GM18505 (cell line): ENCODE measurements around the gene TPRN.

Experiments
- ATAC-seq: cut with Tn5 transposase; IDR thresholded peaks from one replicate; pipeline ENCODE4 v1.9.1; 2021; ENCODE audit not compliant: unreplicated experiment
- POLR2A ChIP-seq: IDR thresholded peaks from 4 replicates; pipeline ENCODE4 v1.6.1; 2011; ENCODE audit warnings: borderline replicate concordance; ENCODE audit not compliant: insufficient read depth, insufficient read length; ENCODE audit errors: extremely low read depth

TPRN gene

DNA sequence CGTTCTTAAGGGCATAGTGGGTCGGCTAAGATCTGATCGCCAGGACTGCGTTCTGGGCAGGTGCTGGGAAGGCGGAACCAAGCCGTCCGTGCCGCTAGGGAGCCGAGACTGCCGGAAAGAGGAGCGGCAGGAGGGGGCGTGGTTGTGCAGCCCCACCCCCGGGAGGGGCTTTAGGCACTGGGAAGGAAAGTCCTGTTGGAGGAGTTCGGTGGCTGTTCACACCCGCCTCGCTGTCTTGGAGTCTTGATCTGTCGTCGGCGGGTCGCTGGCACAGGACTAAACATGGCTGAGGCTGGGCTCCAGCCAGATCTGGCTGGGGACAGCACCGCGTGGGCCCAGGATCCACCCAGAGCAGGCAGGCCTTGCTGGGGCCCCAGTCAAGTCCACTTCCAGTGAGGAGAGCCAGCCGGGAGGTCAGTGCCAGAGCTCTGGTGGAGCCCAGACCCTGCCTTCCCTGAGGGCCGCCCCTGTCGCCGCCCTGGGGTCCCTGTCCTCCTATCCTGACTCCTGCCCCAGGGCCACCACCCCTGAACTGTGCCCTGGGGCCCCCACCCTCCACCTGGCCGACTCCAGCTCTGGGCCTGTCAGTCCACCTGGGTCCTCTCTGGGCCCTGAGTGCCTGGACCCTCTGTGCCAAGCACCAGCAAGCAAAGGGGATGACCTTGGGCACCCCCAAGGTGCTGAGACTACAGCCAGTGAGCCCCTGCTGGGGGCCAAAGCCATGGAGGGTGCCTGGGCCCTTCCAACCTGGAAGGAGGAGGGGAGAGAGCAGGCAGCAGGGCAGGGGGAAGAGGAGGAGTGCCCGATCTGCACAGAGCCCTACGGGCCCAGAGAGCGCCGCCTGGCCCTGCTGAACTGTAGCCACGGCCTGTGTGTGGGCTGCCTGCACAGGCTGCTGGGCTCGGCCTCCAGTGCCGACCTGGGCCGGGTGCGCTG is 17.0 kb upstream of the TPRN start:
- no peak for TF ChIP-seq POLR2A
- ATAC-seq, result no peak

DNA sequence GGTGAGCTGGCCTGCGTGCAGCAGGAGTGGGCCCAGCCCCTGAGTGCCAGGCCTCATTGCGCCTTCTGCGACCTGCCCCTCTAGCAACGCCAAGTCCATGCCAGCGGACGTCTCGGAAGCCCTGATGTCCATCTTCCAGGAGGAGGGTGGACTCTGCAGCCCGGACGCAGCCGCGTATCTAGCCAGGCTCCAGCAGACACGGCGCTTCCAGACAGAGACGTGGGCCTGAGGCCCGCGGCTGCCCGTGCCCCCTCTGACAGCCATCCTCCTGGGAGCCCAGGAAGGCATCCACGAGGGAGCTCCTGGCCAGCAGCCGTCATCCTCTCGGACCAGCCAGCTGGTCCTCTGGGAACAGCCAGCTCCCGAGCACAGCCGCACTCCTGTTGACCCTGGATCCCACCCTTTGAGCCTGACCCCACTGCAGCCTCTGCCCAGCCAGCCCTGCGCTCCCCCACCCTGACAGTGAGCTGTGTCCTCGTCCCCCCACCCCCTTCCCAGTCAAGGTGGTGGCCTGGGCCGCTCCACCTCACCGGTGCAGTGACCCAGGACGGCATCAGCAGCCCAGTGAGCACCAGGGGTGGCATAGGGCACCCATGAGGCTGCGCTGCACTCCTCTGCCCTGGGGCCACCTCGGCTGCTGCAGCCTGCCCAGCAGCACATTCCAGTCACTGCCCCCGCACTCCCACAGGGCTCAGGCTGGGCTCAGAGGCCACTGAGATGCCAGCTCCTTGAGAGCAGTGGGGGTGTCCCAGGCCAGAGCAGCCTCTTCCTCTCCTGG is 15.8 kb upstream of the TPRN start:
- ATAC-seq, result no peak
- no peak for TF ChIP-seq POLR2A

DNA sequence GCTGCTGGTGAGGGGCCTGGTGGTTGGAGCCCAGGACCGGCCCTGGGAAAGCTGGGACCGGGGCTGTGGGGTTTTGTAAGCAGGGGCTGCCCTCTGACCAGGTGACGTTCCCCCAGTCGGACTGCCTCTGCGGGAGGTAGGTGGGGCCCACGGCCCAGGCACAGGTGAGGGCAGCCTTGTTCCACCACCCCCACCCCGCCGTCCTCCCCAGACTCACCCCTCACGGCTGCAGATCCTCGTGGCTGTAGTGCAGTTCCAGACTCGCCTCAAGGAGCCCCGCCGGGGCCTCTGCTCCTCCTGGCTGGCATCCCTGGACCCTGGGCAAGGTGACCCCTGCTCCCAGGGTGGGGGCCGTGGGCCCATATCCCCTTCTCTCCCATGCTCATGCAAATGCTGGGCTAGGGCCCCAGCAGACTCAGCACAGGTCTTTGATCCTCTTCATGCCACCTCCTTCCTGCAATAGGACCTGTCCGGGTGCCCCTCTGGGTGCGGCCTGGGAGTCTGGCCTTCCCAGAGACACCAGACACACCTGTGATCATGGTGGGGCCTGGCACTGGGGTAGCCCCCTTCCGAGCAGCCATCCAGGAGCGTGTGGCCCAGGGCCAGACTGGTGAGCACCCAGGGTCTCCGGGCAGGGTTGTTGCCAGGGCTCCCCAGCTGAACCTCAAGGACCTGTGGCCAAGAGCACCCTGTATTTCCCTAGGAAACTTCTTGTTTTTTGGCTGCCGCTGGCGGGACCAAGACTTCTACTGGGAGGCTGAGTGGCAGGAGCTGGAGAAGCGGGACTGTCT is 14.8 kb upstream of the TPRN start:
- no peak for ATAC-seq
- no peak for TF ChIP-seq POLR2A

DNA sequence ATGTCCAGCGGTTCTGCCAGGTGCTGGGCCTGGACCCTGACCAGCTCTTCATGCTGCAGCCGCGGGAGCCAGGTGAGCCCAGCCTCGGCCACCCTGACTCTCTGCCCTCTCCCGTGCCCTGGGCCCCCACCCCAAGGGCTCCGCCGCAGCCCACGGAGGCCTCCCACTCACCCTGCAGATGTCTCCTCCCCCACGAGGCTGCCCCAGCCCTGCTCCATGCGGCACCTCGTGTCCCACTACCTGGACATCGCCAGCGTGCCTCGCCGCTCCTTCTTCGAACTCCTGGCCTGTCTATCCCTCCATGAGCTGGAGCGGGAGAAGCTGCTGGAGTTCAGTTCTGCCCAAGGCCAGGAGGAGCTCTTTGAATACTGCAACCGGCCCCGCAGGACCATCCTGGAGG is 14.1 kb upstream of the TPRN start:
- ATAC-seq, result no peak
- no peak for TF ChIP-seq POLR2A

- no peak for ATAC-seq
Measured at GRCh38 chr9:137213160-137214060, 12.9 kb upstream of the TPRN start.

DNA sequence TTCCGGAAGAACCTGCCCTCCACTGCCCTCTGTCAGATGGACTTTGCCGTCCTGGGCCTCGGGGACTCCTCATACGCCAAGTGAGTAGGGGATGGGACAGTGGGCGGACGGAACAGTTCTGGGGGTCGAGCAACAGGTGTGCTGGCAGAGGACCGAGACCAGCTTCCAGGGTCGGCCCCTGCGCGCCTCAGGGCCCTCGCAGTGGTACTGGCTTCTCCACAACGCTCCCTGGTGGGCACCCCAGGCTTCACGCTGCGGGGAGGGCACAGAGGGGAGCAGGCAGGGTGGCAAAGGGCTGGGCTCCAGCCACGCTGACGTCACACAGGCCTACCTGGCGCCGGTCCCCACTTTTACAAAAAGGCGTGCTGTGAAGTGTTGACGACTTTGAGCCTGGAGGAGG is 12.0 kb upstream of the TPRN start:
- TF ChIP-seq POLR2A, result no peak
- no peak for ATAC-seq

More at GRCh38 chr9:137213160-137214060, 12.9 kb upstream of the TPRN start:
- TF ChIP-seq POLR2A, result no peak

DNA sequence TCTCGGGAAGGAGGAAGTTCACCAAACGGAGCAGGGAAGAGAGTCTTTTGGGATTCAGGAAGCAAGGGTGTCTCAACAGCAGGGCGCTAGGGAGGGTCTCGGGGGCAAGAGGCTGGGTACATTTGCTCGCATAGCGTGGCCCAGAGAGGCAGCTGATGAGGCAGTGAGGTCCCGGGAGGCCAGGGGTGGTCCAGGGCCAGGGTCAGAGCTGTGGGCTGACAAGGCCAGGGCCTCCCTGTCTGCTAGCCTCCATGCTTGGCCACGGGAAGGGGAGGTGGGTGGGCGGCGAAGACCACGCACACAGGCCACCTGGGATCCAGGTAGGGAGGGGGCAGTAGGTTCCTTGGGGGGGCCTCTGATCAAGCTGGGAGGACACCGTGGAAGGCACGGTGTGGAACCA is 11.0 kb upstream of the TPRN start:
- no peak for ATAC-seq
- no peak for TF ChIP-seq POLR2A

DNA sequence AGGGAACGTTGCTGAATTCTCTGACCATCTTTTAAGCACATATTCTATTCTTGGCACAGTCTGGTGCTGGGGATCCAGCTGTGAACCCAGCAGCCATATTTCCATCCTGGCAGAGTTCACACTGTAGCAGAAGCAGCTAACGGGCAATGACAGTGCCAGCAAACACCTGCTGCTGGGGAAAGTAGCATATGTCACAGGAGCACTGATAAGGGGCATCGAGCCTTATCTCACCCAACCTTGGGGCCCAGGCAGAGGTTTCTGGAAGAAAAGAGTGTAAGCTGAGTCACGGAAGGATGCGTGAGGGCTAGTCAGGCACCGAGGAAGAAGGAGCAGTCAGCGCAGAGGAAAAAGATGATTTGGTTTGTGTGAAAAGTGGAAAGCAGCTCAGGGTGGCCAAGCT is 6.1 kb upstream of the TPRN start:
- no peak for ATAC-seq
- TF ChIP-seq POLR2A, result no peak

DNA sequence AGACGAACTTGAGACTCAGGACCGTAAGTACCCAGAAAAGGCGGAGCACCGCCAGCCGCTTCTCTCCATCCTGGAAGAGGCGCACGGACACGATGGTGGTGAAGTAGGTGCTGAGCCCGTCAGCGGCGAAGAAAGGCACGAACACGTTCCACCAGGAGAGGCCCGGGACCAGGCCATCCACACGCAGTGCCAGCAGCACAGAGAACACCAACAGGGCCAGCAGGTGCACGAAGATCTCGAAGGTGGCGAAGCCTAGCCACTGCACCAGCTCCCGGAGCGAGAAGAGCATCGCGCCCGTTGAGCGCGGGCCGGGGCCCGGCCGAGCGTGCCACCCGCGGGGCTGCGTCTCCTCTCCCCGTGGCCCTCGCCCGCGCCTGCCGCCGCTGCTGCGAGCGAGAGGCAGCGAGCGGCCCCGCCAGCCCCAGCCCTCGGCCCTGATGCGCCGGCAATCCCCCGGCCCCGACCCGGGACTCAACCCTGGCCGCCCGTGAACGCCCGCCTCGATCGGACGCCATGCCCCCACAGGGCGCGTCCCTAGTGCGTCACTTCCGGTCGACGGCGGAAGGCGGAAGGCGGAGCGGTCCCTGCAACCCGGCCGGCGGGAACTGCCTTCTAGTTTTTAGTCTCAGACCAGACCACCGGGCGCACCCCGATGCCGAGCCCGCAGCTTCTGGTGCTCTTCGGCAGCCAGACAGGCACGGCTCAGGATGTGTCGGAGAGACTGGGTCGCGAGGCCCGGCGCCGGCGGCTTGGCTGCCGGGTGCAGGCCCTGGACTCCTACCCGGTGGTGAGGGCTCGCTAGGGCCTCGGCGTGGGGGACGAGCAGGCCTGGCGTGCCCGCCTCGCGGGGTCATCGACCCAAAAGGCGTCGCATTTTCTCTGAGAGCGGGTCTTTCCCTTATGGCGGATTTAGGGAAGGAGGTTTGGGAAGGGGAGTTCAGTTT is 4.9 kb upstream of the TPRN start, which contains the start of the genes NDOR1 and TMEM203:
NDOR1 (plus strand) TSS at position 575 of the 944 bp plus-strand sequence; CDS start at position 653, 78 bp downstream.
TMEM203 (minus strand) TSS at position 523 of the 944 bp plus-strand sequence; CDS start at position 289, 234 bp downstream.
- peak; percentile 89 for TF ChIP-seq POLR2A
- ATAC-seq, result peak; percentile 39

DNA sequence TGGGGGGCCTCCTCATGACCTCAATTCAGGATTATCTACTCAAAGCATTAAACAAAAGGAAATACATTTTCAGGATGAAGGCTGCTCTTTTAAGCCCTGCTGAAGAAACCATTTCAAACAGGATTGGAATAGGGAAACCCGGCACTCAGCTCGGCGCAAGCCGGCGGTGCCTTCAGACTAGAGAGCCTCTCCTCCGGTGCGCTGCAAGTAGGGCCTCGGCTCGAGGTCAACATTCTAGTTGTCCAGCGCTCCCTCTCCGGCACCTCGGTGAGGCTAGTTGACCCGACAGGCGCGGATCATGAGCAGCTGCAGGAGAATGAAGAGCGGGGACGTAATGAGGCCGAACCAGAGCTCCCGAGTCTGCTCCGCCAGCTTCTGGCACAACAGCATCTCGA is 4.2 kb upstream of the TPRN start:
- no peak for TF ChIP-seq POLR2A
- no peak for ATAC-seq

DNA sequence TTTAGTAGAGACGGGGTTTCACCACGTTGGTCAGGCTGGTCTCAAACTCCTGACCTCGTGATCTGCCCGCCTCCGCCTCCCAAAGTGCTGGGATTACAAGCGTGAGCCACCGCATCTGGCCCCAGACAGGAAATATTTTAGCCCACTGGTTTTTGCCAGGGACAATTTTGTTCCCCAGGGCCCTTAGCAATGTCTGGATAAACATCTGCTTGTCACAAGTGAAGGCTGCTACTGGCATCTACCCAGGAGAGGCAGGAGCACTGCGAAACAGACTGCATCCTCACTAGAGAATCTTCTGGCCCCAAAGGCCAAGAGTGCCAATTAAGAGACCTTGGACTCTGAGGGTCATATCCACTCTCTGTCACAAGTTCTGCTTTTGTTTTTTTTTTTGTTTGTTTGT is 2.4 kb upstream of the TPRN start:
- no peak for ATAC-seq
- no peak for TF ChIP-seq POLR2A
